Smooth muscle cell (in vitro differentiated cells): Measurements from ENCODE around the gene NOTCH3. TPM values are rescaled to one million over a fixed set of nuclear protein-coding genes. Genes with fewer than 3 reads are reported as not detected.

Source experiments
- DNase-seq: peaks from one replicate; lab custom pipeline; 2025; ENCODE audit not compliant: unreplicated experiment; lab: John Stamatoyannopoulos, UW
- H2AFZ ChIP-seq: fragments of 200-600 bp; sonication (generic); 2 replicates; pipeline ENCODE4 v1.6.0; 2016; ENCODE audit warnings: antibody characterized with exemption, low read depth, mild to moderate bottlenecking
- H3F3A ChIP-seq: fragments of 200-600 bp; sonication (generic); 2 replicates; pipeline ENCODE4 v1.6.0; 2017; ENCODE audit warnings: antibody characterized with exemption, low read depth
- H3K27ac ChIP-seq: fragments of 200-600 bp; sonication (generic); 2 replicates; pipeline ENCODE4 v1.5.1; 2016; ENCODE audit warnings: low read depth, mild to moderate bottlenecking
- H3K27me3 ChIP-seq: fragments of 200-600 bp; sonication (generic); 2 replicates; pipeline ENCODE4 v1.6.1; 2016; ENCODE audit warnings: low read depth, mild to moderate bottlenecking
- H3K36me3 ChIP-seq: fragments of 200-600 bp; sonication (generic); 2 replicates; pipeline ENCODE4 v1.5.1; 2016; ENCODE audit warnings: low read depth
- H3K4me1 ChIP-seq: fragments of 200-600 bp; sonication (generic); 2 replicates; pipeline ENCODE4 v1.5.1; 2016; ENCODE audit warnings: low read depth
- H3K4me2 ChIP-seq: fragments of 200-600 bp; sonication (generic); 2 replicates; pipeline ENCODE4 v1.6.0; 2016; ENCODE audit warnings: mild to moderate bottlenecking
- H3K4me3 ChIP-seq: fragments of 200-600 bp; sonication (generic); 2 replicates; pipeline ENCODE4 v1.5.1; 2016; ENCODE audit warnings: mild to moderate bottlenecking
- H3K79me2 ChIP-seq: fragments of 200-600 bp; sonication (generic); 2 replicates; pipeline ENCODE4 v1.6.0; 2016; ENCODE audit warnings: low read depth, mild to moderate bottlenecking
- H3K9ac ChIP-seq: fragments of 200-600 bp; sonication (generic); 2 replicates; pipeline ENCODE4 v1.6.0; 2016; ENCODE audit warnings: low read depth
- H3K9me3 ChIP-seq: fragments of 200-600 bp; sonication (generic); replicated peaks from 2 replicates; pipeline ENCODE4 v1.5.1; 2016; ENCODE audit warnings: low read depth
- H4K20me1 ChIP-seq: fragments of 200-600 bp; sonication (generic); 2 replicates; pipeline ENCODE4 v1.6.0; 2016; ENCODE audit warnings: low read depth
- WGBS: methylation state at CpG from one replicate; pipeline ENCODE4 v1.1.7; 2016; ENCODE audit warnings: low lambda C conversion rate; 5-methylcytosine and 5-hydroxymethylcytosine counted together
- polyA plus RNA-seq: library from polyadenylated mRNA; unstranded; fragments of >200 nt; fragmentation: Nextera tagmentation; extraction: Ambion mirVana; gene quantifications from 2 replicates; pipeline ENCODE4 v1.2.1, GENCODE V29; 2016
- total RNA-seq: library from RNA; depleted of rRNA; stranded (reverse); fragments of >200 nt; gene quantifications from 2 replicates; pipeline ENCODE4 v1.2.3, GENCODE V29; 2014
- TF ChIP-seq, protein P1 (sequence below): fragments of 200-600 bp; sonication (generic); IDR thresholded peaks from 2 replicates; pipeline ENCODE4 v1.5.1; 2017; ENCODE audit warnings: borderline replicate concordance, mild to moderate bottlenecking, antibody characterized with exemption; ENCODE audit not compliant: insufficient read depth, poor library complexity, severe bottlenecking

The NOTCH3 gene
- total and polyA plus RNA-seq, 2 experiments from 2014 or later, result 72.0 to 92.5 TPM

DNA sequence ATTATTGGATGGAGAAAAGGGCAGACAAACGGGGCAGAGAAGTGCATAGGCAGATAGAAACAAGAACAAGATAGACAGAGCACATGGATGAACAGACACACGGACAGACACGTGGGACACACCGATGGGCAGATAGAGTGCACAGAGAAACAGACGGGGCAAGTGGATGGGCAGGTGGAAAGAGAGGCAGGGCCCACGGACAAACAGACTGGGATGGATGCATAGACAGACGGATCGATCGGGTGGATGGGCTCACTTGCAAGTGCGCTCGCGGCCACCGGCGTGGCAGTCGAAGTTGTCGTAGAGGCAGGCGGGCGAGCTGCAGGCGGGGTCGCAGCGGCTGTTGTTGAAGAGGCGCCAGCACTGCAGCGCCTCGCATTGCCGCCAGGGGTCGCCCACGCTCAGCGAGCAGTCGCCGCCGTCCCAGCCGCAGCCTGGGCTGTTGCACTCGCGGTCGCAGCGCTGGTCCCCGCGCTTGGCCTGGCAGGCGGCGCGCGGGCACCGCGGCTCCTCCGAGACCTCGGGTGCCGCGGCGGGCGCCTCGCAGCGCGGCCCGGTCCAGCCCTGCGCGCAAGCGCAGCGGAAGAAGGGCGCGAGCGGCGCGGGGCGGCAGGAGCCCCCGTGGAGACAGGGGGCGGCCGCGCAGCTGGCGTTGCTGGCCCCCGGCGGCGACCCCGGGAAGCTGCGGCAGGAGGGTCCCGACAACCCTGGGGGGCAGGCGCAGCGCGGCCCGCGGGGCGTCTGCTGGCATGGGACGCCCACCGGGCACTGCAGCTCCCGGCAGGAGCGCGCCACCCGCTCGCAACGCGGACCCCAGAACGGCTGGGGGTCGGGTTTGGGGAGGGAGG is 23.3 kb downstream of the NOTCH3 start:
- Histone ChIP-seq H3K79me2 (no peaks in the 10 kb centered on the region), H3K4me2 (peak overlapping the region; percentile 67), H3K4me1 (no peaks in the 10 kb centered on the region), H3K36me3 (no peaks in the 10 kb centered on the region), H4K20me1 (peaks cover 59% of the 10 kb centered on the region), H3K9me3 (no peaks in the 10 kb centered on the region), H3K27me3 (no peaks in the 10 kb centered on the region), H3F3A (no peaks in the 10 kb centered on the region), H3K27ac (no peak overlapping the region), H3K9ac (no peak overlapping the region), H2AFZ (no peak overlapping the region), H3K4me3 (peak overlapping the region; percentile 10)
- TF ChIP-seq, protein P1, sequence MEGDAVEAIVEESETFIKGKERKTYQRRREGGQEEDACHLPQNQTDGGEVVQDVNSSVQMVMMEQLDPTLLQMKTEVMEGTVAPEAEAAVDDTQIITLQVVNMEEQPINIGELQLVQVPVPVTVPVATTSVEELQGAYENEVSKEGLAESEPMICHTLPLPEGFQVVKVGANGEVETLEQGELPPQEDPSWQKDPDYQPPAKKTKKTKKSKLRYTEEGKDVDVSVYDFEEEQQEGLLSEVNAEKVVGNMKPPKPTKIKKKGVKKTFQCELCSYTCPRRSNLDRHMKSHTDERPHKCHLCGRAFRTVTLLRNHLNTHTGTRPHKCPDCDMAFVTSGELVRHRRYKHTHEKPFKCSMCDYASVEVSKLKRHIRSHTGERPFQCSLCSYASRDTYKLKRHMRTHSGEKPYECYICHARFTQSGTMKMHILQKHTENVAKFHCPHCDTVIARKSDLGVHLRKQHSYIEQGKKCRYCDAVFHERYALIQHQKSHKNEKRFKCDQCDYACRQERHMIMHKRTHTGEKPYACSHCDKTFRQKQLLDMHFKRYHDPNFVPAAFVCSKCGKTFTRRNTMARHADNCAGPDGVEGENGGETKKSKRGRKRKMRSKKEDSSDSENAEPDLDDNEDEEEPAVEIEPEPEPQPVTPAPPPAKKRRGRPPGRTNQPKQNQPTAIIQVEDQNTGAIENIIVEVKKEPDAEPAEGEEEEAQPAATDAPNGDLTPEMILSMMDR, result peak; percentile 77
- WGBS, result 18% methylated on average over 78 of the region's 92 CpGs
- peak; percentile 57 for DNase-seq

DNA sequence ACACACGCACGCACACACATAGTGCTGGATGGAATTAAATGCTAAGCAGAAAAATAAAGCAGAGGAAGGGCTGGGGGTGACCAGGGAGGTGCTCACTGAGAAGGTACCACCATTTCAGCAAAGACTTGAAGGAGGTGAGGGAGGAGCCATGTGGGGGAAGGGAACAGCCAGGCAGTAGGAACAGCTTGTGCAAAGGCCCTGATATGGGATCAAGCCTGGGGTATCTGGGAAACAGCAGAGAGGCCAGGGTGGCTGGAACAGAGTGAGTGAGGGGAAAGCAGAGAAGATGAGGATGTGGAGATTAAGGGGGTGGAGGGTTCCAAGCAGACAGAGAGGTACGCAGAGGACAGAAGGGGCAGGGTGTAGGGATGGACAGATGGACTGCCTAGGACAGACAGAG is 25.2 kb downstream of the NOTCH3 start:
- no peaks in the 10 kb centered on the region for H3F3A ChIP-seq
- DNase-seq, result no peak
- H3K79me2 ChIP-seq, result no peaks in the 10 kb centered on the region
- TF ChIP-seq, protein P1, result no peak
- peaks cover 43% of the 10 kb centered on the region for H4K20me1 ChIP-seq
- H3K4me1 ChIP-seq, result no peaks in the 10 kb centered on the region
- H3K27ac ChIP-seq, result no peak overlapping the region
- no peak overlapping the region for H3K4me2 ChIP-seq
- no peaks in the 10 kb centered on the region for H3K27me3 ChIP-seq
- no peaks in the 10 kb centered on the region for H3K9me3 ChIP-seq
- no peak overlapping the region for H2AFZ ChIP-seq
- 100% methylated on average over 3 of the region's 3 CpGs for WGBS
- no peak overlapping the region for H3K9ac ChIP-seq
- no peak overlapping the region for H3K4me3 ChIP-seq
- no peaks in the 10 kb centered on the region for H3K36me3 ChIP-seq

DNA sequence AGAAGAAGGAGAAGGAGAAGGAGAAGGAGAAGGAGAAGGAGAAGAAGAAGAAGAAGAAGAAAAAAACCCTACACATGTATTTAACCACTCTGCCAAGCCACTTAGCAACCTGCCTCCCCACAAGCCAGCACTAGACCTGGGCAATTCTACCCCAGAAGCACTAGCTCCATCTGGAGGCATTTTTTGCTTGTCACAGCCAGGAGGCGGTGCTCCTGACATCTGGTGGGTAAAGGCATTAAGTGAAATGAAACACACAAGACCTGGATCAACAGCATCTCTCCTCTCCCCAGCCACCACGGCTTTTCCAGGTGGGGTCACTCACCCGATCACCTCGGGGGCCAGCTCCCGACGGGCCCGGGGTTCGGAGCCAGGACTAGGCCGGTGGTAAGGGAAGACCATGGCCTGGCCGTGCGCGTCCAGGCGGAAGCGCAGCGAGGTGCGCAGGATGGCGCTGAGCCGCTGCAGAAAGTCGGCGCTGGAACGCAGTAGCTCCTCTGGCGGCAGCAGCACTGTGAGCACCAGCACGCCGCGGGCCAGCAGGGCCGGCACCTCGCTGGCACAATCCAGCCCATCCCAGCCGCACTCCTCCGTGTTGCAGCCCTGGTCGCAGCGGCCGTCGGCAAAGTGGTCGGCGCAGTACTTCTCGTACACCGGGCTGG is 26.9 kb downstream of the NOTCH3 start:
- WGBS, result 97% methylated on average over 32 of the region's 37 CpGs
- Histone ChIP-seq H3K4me2 (no peak overlapping the region), H3K9me3 (no peaks in the 10 kb centered on the region), H3K4me1 (no peaks in the 10 kb centered on the region), H2AFZ (no peak overlapping the region), H3K36me3 (no peaks in the 10 kb centered on the region), H3K79me2 (no peaks in the 10 kb centered on the region), H3K27me3 (no peaks in the 10 kb centered on the region), H3K4me3 (no peak overlapping the region), H3K27ac (no peak overlapping the region), H4K20me1 (peaks cover 26% of the 10 kb centered on the region), H3F3A (no peaks in the 10 kb centered on the region), H3K9ac (no peak overlapping the region)
- TF ChIP-seq, protein P1, result no peak
- DNase-seq, result no peak
